ENCODE data around the gene ZMYND15.

The ZMYND15 gene

GRCh38 chr17:4720787-4721186 is 18.8 kb upstream of the ZMYND15 start:
- DNase-seq: no peak
- Histone ChIP-seq H3K9me3 (no peaks in the 10 kb centered on the region), H3K4me3 (ENCODE audit: low read depth, low read length) (no peak overlapping the region), H3K36me3 (no peaks in the 10 kb centered on the region), H3K27me3 (no peaks in the 10 kb centered on the region), H3K4me1 (no peaks in the 10 kb centered on the region)
- no peak for TF ChIP-seq CTCF (IDR thresholded peaks at IDR 0.05; ENCODE audit: low read depth, low read length)

- TF ChIP-seq CTCF (IDR thresholded peaks at IDR 0.05; ENCODE audit: low read depth, low read length): no peak
- H3K4me3 ChIP-seq (ENCODE audit: low read depth, low read length): no peak overlapping the region
- H3K9me3 ChIP-seq: no peaks in the 10 kb centered on the region
- DNase-seq: no peak
- H3K27me3 ChIP-seq: no peaks in the 10 kb centered on the region
- H3K36me3 ChIP-seq: no peaks in the 10 kb centered on the region
- H3K4me1 ChIP-seq: no peaks in the 10 kb centered on the region
Measured at GRCh38 chr17:4721203-4722135, 18.2 kb upstream of the ZMYND15 start.

- TF ChIP-seq CTCF (IDR thresholded peaks at IDR 0.05; ENCODE audit: low read depth, low read length): no peak
- no peak overlapping the region for H3K4me3 ChIP-seq (ENCODE audit: low read depth, low read length)
- no peak for DNase-seq
- H3K4me1 ChIP-seq: no peaks in the 10 kb centered on the region
- no peaks in the 10 kb centered on the region for H3K36me3 ChIP-seq
- H3K9me3 ChIP-seq: no peaks in the 10 kb centered on the region
- H3K27me3 ChIP-seq: no peaks in the 10 kb centered on the region
Measured at GRCh38 chr17:4722678-4723240, 16.9 kb upstream of the ZMYND15 start.

- no peaks in the 10 kb centered on the region for H3K9me3 ChIP-seq
- no peaks in the 10 kb centered on the region for H3K36me3 ChIP-seq
- no peaks in the 10 kb centered on the region for H3K27me3 ChIP-seq
- H3K4me3 ChIP-seq (ENCODE audit: low read depth, low read length): no peak overlapping the region
- DNase-seq: no peak
- H3K4me1 ChIP-seq: no peaks in the 10 kb centered on the region
- no peak for TF ChIP-seq CTCF (IDR thresholded peaks at IDR 0.05; ENCODE audit: low read depth, low read length)
Measured at GRCh38 chr17:4724650-4725049, 15.0 kb upstream of the ZMYND15 start.

- no peak for TF ChIP-seq CTCF (IDR thresholded peaks at IDR 0.05; ENCODE audit: low read depth, low read length)
- H3K9me3 ChIP-seq: no peaks in the 10 kb centered on the region
- H3K36me3 ChIP-seq: no peaks in the 10 kb centered on the region
- no peaks in the 10 kb centered on the region for H3K27me3 ChIP-seq
- no peak overlapping the region for H3K4me3 ChIP-seq (ENCODE audit: low read depth, low read length)
- no peaks in the 10 kb centered on the region for H3K4me1 ChIP-seq
- no peak for DNase-seq
Measured at GRCh38 chr17:4725646-4726310, 13.9 kb upstream of the ZMYND15 start.

Data from BE2C (cell line).